Nephron progenitor cell (in vitro differentiated cells): ENCODE data around the gene S100A9.

ENCODE experiments used
- DNase-seq: peaks from one replicate; pipeline ENCODE4 v3.0.0; 2021
- H3K27ac Mint-ChIP-seq: 2 replicates; pipeline ENCODE4 v1.8.0; 2021; ENCODE audit warnings: mild to moderate bottlenecking, moderate library complexity, mixed read lengths
- H3K27me3 Mint-ChIP-seq: 2 replicates; pipeline ENCODE4 v1.8.0; 2021; ENCODE audit warnings: mild to moderate bottlenecking, low read depth, mixed read lengths; ENCODE audit not compliant: poor library complexity
- H3K36me3 Mint-ChIP-seq: 2 replicates; pipeline ENCODE4 v1.8.0; 2021; ENCODE audit warnings: low read depth, mixed read lengths
- H3K4me1 Mint-ChIP-seq: 2 replicates; pipeline ENCODE4 v1.8.0; 2021; ENCODE audit warnings: mixed read lengths
- H3K4me3 Mint-ChIP-seq: 2 replicates; pipeline ENCODE4 v1.8.0; 2021; ENCODE audit warnings: mild to moderate bottlenecking, moderate library complexity, mixed read lengths
- H3K9me3 Mint-ChIP-seq: 2 replicates; pipeline ENCODE4 v1.8.0; 2021; ENCODE audit warnings: mild to moderate bottlenecking, moderate library complexity, mixed read lengths
- CTCF ChIP-seq: fragments of 200-600 bp; sonication (generic); IDR thresholded peaks from 2 replicates; pipeline ENCODE4 v1.5.0; 2021; ENCODE audit warnings: antibody characterized with exemption

Gene S100A9

DNA sequence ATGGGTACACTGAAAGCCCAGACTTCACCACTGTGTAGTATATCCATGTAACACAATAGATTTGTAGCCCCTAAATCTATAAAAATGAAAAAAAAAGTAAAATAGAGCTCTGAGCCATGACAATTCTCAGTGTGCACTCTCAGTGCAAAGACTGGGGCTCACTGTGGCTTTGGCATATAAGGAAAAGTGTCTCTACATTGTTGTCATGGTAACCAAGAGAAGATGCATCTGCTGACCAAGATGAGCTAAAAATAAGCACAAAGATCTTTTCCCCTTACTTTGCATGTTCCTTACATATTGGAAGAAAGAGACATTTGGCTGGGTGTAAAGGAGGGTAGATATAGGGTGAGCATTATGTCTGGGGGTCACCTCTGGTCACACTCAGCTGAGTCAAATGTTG, 21.0 kb upstream of the S100A9 start:
- peaks cover 23% of the 10 kb centered on the region for H3K27me3 Mint-ChIP-seq
- no peak overlapping the region for H3K4me3 Mint-ChIP-seq
- no peaks in the 10 kb centered on the region for H3K36me3 Mint-ChIP-seq
- no peak for DNase-seq
- H3K9me3 Mint-ChIP-seq = peaks cover 11% of the 10 kb centered on the region
- H3K4me1 Mint-ChIP-seq = no peaks in the 10 kb centered on the region
- H3K27ac Mint-ChIP-seq = no peak overlapping the region
- no peak for TF ChIP-seq CTCF

- no peak overlapping the region for H3K27ac Mint-ChIP-seq
- H3K9me3 Mint-ChIP-seq = no peaks in the 10 kb centered on the region
- no peaks in the 10 kb centered on the region for H3K4me1 Mint-ChIP-seq
- H3K36me3 Mint-ChIP-seq = no peaks in the 10 kb centered on the region
- no peak for TF ChIP-seq CTCF
- no peak for DNase-seq
- no peak overlapping the region for H3K4me3 Mint-ChIP-seq
- H3K27me3 Mint-ChIP-seq = peaks cover 23% of the 10 kb centered on the region
These were observed 19.4 kb upstream of the S100A9 start for GRCh38 chr1:153337980-153338853.

- Mint-ChIP-seq H3K4me3 (no peak overlapping the region), H3K4me1 (no peaks in the 10 kb centered on the region), H3K9me3 (no peaks in the 10 kb centered on the region), H3K27me3 (peaks cover 27% of the 10 kb centered on the region), H3K36me3 (no peaks in the 10 kb centered on the region), H3K27ac (no peak overlapping the region)
- TF ChIP-seq CTCF = no peak
- DNase-seq = no peak
These were observed 17.9 kb upstream of the S100A9 start for GRCh38 chr1:153339802-153340201.

GRCh38 chr1:153340356-153340755, 17.3 kb upstream of the S100A9 start:
- Mint-ChIP-seq H3K27ac (no peak overlapping the region), H3K9me3 (no peaks in the 10 kb centered on the region), H3K4me3 (no peak overlapping the region), H3K4me1 (no peaks in the 10 kb centered on the region), H3K27me3 (peaks cover 27% of the 10 kb centered on the region), H3K36me3 (no peaks in the 10 kb centered on the region)
- TF ChIP-seq CTCF = no peak
- no peak for DNase-seq

- Mint-ChIP-seq H3K36me3 (no peaks in the 10 kb centered on the region), H3K27me3 (peaks cover 26% of the 10 kb centered on the region), H3K4me3 (no peak overlapping the region), H3K9me3 (no peaks in the 10 kb centered on the region), H3K4me1 (no peaks in the 10 kb centered on the region), H3K27ac (no peak overlapping the region)
- TF ChIP-seq CTCF = no peak
- DNase-seq = no peak
These were observed 16.2 kb upstream of the S100A9 start for GRCh38 chr1:153341431-153341934.

- Mint-ChIP-seq H3K36me3 (no peaks in the 10 kb centered on the region), H3K9me3 (no peaks in the 10 kb centered on the region), H3K27ac (no peak overlapping the region), H3K4me1 (no peaks in the 10 kb centered on the region), H3K27me3 (peaks cover 26% of the 10 kb centered on the region), H3K4me3 (no peak overlapping the region)
- TF ChIP-seq CTCF = no peak
- DNase-seq = no peak
These were observed 15.5 kb upstream of the S100A9 start for GRCh38 chr1:153342178-153342577.
